SK-N-SH (cell line): ENCODE results near the gene C2CD3. TPM values are rescaled to one million over a fixed set of nuclear protein-coding genes. Genes with fewer than 3 reads are reported as not detected.

Experiments
- CTCF ChIA-PET: fragments of 300-600, 350-600 bp; formaldehyde crosslinking; extraction: SDS; loops from one replicate; lab custom pipeline; 2021; lab: Yijun Ruan, JAX
- POLR2A ChIA-PET: fragments of 350-600 bp; sonication (Branson Sonifier 250); formaldehyde crosslinking; extraction: SDS; loops from one replicate; lab custom pipeline; 2020; ENCODE audit warnings: antibody characterized with exemption, inconsistent platforms; lab: Yijun Ruan, JAX
- DNase-seq: peaks from one replicate; pipeline ENCODE4 v3.0.0; 2012
- H2AFZ ChIP-seq: fragments of 200-600 bp; sonication (generic); 2 replicates; pipeline ENCODE4 v1.8.1; 2016; ENCODE audit warnings: antibody characterized with exemption, mild to moderate bottlenecking, low read depth
- H3F3A ChIP-seq: fragments of 200-600 bp; sonication (generic); replicated peaks from 2 replicates; pipeline ENCODE3; 2016; ENCODE audit warnings: antibody characterized with exemption, mild to moderate bottlenecking; ENCODE audit not compliant: insufficient read depth
- H3K27ac ChIP-seq, 2 experiments: fragments of 200-500 bp in 1 of 2; fragments of 200-600 bp in 1 of 2; sonication (Bioruptor generic) in 1 of 2; sonication (generic), shearing (Covaris generic) in 1 of 2; 2 replicates each; pipeline versions ENCODE4 v1.5.1 to v1.6.1; 2014 to 2016; ENCODE audit warnings: low read depth in 2 of 2, inconsistent platforms in 1 of 2, low read length in 1 of 2, mild to moderate bottlenecking in 1 of 2, mixed read lengths in 1 of 2
- H3K27me3 ChIP-seq: fragments of 200-600 bp; sonication (generic), shearing (Covaris generic); 2 replicates; pipeline ENCODE4 v1.6.1; 2016; ENCODE audit warnings: mixed run types; ENCODE audit not compliant: insufficient read depth
- H3K36me3 ChIP-seq, 2 experiments: fragments of 200-500 bp in 1 of 2; fragments of 200-600 bp in 1 of 2; sonication (Bioruptor generic) in 1 of 2; sonication (generic) in 1 of 2; replicated peaks in 1 of 2; 2 replicates each; pipeline versions ENCODE3 to v1.5.1; 2014 to 2016; ENCODE audit warnings: low read length in 1 of 2, mild to moderate bottlenecking in 1 of 2; ENCODE audit not compliant: insufficient read depth in 2 of 2, control insufficient read depth in 1 of 2
- H3K4me1 ChIP-seq, 2 experiments: fragments of 200-500 bp in 1 of 2; fragments of 200-600 bp in 1 of 2; sonication (Bioruptor generic) in 1 of 2; sonication (generic), shearing (Covaris generic) in 1 of 2; 2 replicates each; pipeline versions ENCODE4 v1.5.1 to v1.6.1; 2014 to 2016; ENCODE audit warnings: low read depth in 1 of 2, low read length in 1 of 2, mixed run types in 1 of 2; ENCODE audit not compliant: insufficient read depth in 2 of 2, control insufficient read depth in 1 of 2
- H3K4me2 ChIP-seq: fragments of 200-600 bp; sonication (generic), shearing (Covaris generic); 2 replicates; pipeline ENCODE4 v1.6.1; 2017; ENCODE audit warnings: mixed run types
- H3K4me3 ChIP-seq, 2 experiments: fragments of 200-500 bp in 1 of 2; fragments of 200-600 bp in 1 of 2; sonication (Bioruptor generic) in 1 of 2; sonication (generic), shearing (Covaris generic) in 1 of 2; 2 replicates each; pipeline versions ENCODE4 v1.5.1 to v1.8.1; 2014 to 2016; ENCODE audit warnings: low read depth in 2 of 2, inconsistent platforms in 1 of 2, low read length in 1 of 2, mild to moderate bottlenecking in 1 of 2, mixed read lengths in 1 of 2, moderate library complexity in 1 of 2
- H3K79me2 ChIP-seq: fragments of 200-600 bp; sonication (generic); 2 replicates; pipeline ENCODE4 v1.8.1; 2017; ENCODE audit warnings: mild to moderate bottlenecking; ENCODE audit not compliant: insufficient read depth
- H3K9ac ChIP-seq: fragments of 200-600 bp; sonication (generic); 2 replicates; pipeline ENCODE4 v1.6.1; 2017; ENCODE audit warnings: mixed run types
- H3K9me2 ChIP-seq: fragments of 200-600 bp; sonication (generic); 2 replicates; pipeline ENCODE4 v1.6.1; 2017; ENCODE audit warnings: mixed run types
- H3K9me3 ChIP-seq: fragments of 200-600 bp; sonication (generic); 2 replicates; pipeline ENCODE4 v1.6.1; 2017; ENCODE audit warnings: mixed run types, mild to moderate bottlenecking, moderate library complexity
- H4K20me1 ChIP-seq: fragments of 200-600 bp; sonication (generic); 2 replicates; pipeline ENCODE4 v1.6.1; 2017; ENCODE audit warnings: mild to moderate bottlenecking, mixed run types; ENCODE audit not compliant: insufficient read depth
- ELF1 ChIP-seq: IDR thresholded peaks from 2 replicates; pipeline ENCODE4 v1.4.0; 2012
- FOXM1 ChIP-seq: IDR thresholded peaks from 2 replicates; pipeline ENCODE4 v1.4.0; 2012; ENCODE audit warnings: low read depth, mild to moderate bottlenecking
- GATA2 ChIP-seq: sonication (generic); formaldehyde crosslinking; IDR thresholded peaks from 2 replicates; pipeline ENCODE4 v1.5.0; 2020; ENCODE audit warnings: mild to moderate bottlenecking, missing genetic modification reagents
- NFIC ChIP-seq: IDR thresholded peaks from 2 replicates; pipeline ENCODE4 v1.4.0; 2012; ENCODE audit warnings: borderline replicate concordance
- RAD21 ChIP-seq: IDR thresholded peaks from 2 replicates; pipeline ENCODE4 v1.6.1; 2012; ENCODE audit warnings: mild to moderate bottlenecking, low read length
- RFX5 ChIP-seq: IDR thresholded peaks from 2 replicates; pipeline ENCODE4 v1.6.1; 2012; ENCODE audit warnings: mild to moderate bottlenecking, improper control_type of control experiment, low read length
- SMC3 ChIP-seq: IDR thresholded peaks from 2 replicates; pipeline ENCODE4 v1.6.1; 2012; ENCODE audit warnings: low read depth, low read length, improper control_type of control experiment
- TCF12 ChIP-seq: IDR thresholded peaks from 2 replicates; pipeline ENCODE4 v1.4.0; 2012
- TEAD4 ChIP-seq: IDR thresholded peaks from 2 replicates; pipeline ENCODE4 v1.4.0; 2012; ENCODE audit warnings: mild to moderate bottlenecking, borderline replicate concordance; ENCODE audit not compliant: insufficient read depth
- YY1 ChIP-seq: IDR thresholded peaks from 2 replicates; pipeline ENCODE4 v1.4.0; 2012; ENCODE audit warnings: low read depth, mild to moderate bottlenecking
- WGBS: methylation state at CpG from one replicate; pipeline ENCODE4 v1.1.6; 2017; ENCODE audit warnings: low lambda C conversion rate; 5-methylcytosine and 5-hydroxymethylcytosine counted together
- polyA plus RNA-seq, 3 experiments: library from polyadenylated mRNA; depleted of rRNA; stranded (reverse); fragments of >200 nt; gene quantifications; 2 replicates each; pipeline ENCODE4 v1.2.3, GENCODE V29; 2012
- TF ChIP-seq, protein P1 (sequence below): IDR thresholded peaks from 2 replicates; pipeline ENCODE4 v1.6.1; 2012; ENCODE audit warnings: mild to moderate bottlenecking, low read depth, low read length, moderate library complexity
- TF ChIP-seq, protein P2 (sequence below): IDR thresholded peaks from 2 replicates; pipeline ENCODE4; 2012
- TF ChIP-seq, protein P3 (sequence below): fragments of 200-600 bp; sonication (generic); IDR thresholded peaks from 2 replicates; pipeline ENCODE4 v1.6.1; 2017; ENCODE audit warnings: antibody characterized with exemption, mild to moderate bottlenecking, moderate library complexity
- TF ChIP-seq, protein P4 (sequence below): IDR thresholded peaks from 2 replicates; pipeline ENCODE4 v1.4.0; 2012; ENCODE audit warnings: low read depth, borderline replicate concordance

The C2CD3 gene
- polyA plus RNA-seq, 1 of the 3 experiments (the other 2 are of a cell fraction), result 7.0 TPM

DNA sequence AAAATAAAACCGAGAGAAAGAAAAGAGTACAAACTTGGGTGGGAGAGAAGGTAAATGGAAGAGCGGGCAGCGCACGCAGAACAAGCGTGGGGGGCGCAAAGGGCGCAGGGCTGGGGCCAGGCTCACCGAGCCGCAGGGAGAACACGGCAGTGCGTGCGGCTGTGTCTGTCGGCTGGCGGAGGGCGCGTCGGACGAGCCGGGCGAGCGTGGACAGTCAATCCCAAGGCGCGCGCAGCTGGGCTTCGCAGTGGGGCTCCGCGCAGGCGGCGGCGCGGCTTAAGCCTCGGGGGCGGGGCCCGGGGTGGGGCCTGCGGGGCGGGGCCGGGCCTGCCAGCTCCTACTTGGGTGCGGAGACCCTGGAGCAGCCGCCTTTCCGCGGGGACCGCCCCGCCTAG is 188.2 kb downstream of the C2CD3 start, which contains the start of gene UCP2 (continued):
- TF ChIP-seq FOXM1 (no peak), ELF1 (no peak), NFIC (no peak), GATA2 (CRISPR knock-in tag) (no peak), TCF12 (no peak)
- TF ChIP-seq, protein P1, sequence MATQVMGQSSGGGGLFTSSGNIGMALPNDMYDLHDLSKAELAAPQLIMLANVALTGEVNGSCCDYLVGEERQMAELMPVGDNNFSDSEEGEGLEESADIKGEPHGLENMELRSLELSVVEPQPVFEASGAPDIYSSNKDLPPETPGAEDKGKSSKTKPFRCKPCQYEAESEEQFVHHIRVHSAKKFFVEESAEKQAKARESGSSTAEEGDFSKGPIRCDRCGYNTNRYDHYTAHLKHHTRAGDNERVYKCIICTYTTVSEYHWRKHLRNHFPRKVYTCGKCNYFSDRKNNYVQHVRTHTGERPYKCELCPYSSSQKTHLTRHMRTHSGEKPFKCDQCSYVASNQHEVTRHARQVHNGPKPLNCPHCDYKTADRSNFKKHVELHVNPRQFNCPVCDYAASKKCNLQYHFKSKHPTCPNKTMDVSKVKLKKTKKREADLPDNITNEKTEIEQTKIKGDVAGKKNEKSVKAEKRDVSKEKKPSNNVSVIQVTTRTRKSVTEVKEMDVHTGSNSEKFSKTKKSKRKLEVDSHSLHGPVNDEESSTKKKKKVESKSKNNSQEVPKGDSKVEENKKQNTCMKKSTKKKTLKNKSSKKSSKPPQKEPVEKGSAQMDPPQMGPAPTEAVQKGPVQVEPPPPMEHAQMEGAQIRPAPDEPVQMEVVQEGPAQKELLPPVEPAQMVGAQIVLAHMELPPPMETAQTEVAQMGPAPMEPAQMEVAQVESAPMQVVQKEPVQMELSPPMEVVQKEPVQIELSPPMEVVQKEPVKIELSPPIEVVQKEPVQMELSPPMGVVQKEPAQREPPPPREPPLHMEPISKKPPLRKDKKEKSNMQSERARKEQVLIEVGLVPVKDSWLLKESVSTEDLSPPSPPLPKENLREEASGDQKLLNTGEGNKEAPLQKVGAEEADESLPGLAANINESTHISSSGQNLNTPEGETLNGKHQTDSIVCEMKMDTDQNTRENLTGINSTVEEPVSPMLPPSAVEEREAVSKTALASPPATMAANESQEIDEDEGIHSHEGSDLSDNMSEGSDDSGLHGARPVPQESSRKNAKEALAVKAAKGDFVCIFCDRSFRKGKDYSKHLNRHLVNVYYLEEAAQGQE, result no peak

DNA sequence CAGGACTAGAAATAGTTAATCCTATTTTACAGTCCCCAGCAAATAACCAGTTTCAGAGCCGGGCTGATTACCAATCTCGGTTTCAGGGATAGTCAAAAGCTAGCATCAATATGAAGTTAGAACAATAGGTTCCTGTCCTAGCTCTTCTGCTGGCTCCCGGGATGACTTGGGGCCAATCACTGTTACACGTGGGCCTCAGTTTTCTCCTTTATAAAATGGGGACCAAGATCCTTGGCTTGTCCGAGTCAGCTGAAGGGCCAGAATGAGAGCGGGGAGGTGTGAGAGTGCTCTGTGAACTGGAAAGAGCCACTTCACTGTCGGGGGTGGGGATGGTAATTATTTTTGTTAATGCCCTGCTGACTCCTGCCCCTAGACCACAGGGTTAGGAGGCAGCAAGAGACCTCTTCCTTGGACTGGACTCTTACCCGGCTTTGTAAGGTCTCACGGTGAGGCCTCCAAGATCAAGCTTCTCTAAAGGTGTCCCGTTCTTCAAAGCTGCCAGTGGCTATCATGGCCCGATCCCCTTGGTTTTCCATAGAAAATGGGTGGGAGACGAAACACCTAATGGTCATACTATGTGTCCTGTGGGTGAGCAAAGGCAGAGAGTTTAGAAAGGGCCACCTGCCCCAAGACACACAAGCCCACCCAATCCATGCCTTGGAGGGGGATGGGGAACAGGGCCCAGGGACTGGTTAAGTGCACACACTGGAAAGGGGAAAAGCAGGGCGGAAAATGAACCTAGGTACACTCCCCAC is 189.6 kb downstream of the C2CD3 start:
- Histone ChIP-seq H3K79me2 (peaks cover 8% of the 10 kb centered on the region; the same call in 1 of the 2 replicates), H3K4me3 (peak overlapping the region; percentile 70 to 93; a peak in 3 of 4 replicates), H3K36me3 (peaks cover 4 to 33% of the 10 kb centered on the region in 2 experiments), H3K9me3 (no peaks in the 10 kb centered on the region), H3F3A (peaks cover 2% of the 10 kb centered on the region)
- TF ChIP-seq RFX5 (no peak), YY1 (no peak), SMC3 (no peak), RAD21 (no peak), FOXM1 (no peak), TCF12 (no peak), TEAD4 (no peak)
- TF ChIP-seq, protein P2, sequence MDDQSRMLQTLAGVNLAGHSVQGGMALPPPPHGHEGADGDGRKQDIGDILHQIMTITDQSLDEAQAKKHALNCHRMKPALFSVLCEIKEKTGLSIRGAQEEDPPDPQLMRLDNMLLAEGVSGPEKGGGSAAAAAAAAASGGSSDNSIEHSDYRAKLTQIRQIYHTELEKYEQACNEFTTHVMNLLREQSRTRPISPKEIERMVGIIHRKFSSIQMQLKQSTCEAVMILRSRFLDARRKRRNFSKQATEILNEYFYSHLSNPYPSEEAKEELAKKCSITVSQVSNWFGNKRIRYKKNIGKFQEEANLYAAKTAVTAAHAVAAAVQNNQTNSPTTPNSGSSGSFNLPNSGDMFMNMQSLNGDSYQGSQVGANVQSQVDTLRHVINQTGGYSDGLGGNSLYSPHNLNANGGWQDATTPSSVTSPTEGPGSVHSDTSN, result no peak
- TF ChIP-seq, protein P3, sequence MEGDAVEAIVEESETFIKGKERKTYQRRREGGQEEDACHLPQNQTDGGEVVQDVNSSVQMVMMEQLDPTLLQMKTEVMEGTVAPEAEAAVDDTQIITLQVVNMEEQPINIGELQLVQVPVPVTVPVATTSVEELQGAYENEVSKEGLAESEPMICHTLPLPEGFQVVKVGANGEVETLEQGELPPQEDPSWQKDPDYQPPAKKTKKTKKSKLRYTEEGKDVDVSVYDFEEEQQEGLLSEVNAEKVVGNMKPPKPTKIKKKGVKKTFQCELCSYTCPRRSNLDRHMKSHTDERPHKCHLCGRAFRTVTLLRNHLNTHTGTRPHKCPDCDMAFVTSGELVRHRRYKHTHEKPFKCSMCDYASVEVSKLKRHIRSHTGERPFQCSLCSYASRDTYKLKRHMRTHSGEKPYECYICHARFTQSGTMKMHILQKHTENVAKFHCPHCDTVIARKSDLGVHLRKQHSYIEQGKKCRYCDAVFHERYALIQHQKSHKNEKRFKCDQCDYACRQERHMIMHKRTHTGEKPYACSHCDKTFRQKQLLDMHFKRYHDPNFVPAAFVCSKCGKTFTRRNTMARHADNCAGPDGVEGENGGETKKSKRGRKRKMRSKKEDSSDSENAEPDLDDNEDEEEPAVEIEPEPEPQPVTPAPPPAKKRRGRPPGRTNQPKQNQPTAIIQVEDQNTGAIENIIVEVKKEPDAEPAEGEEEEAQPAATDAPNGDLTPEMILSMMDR, result no peak
- TF ChIP-seq, protein P4, sequence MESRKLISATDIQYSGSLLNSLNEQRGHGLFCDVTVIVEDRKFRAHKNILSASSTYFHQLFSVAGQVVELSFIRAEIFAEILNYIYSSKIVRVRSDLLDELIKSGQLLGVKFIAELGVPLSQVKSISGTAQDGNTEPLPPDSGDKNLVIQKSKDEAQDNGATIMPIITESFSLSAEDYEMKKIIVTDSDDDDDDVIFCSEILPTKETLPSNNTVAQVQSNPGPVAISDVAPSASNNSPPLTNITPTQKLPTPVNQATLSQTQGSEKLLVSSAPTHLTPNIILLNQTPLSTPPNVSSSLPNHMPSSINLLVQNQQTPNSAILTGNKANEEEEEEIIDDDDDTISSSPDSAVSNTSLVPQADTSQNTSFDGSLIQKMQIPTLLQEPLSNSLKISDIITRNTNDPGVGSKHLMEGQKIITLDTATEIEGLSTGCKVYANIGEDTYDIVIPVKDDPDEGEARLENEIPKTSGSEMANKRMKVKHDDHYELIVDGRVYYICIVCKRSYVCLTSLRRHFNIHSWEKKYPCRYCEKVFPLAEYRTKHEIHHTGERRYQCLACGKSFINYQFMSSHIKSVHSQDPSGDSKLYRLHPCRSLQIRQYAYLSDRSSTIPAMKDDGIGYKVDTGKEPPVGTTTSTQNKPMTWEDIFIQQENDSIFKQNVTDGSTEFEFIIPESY, result no peak
- TF ChIP-seq, all 33 proteins: peak for 0
- no peak overlapping the region for H2AFZ ChIP-seq
- no peaks in the 10 kb centered on the region for H3K27me3 ChIP-seq
- ChIA-PET CTCF (interaction anchor here (1.0 to 4.6 kb wide), 3 partner anchors 15 to 37 kb away, joined by 3 to 21 read pairs (median 4); no protein-coding TSS in a partner anchor), POLR2A (interaction anchor here (3.1 kb wide), 1 partner anchor 10 kb away, joined by 15 read pairs; no protein-coding TSS in a partner anchor)
- H3K4me1 ChIP-seq, result peaks cover 7 to 22% of the 10 kb centered on the region in 2 experiments; a peak in 2 of 4 replicates
- H4K20me1 ChIP-seq, result no peaks in the 10 kb centered on the region
- 95% methylated on average over 12 of the region's 13 CpGs for WGBS
- no peak overlapping the region for H3K27ac ChIP-seq
- no peak overlapping the region for H3K9ac ChIP-seq
- peak overlapping the region; percentile 98; the same call in 1 of the 2 replicates for H3K4me2 ChIP-seq
- no peaks in the 10 kb centered on the region for H3K9me2 ChIP-seq
- no peak for DNase-seq
